Sigmoid colon (tissue), 4 donors: ENCODE results near the gene FARSA.

Experiments
- EP300 ChIP-seq, 4 donors: sonication (generic); formaldehyde crosslinking; IDR thresholded peaks; one replicate each; pipeline ENCODE4 v1.6.1; 2017; ENCODE audit warnings: antibody characterized with exemption in 4 of 4
- POLR2AphosphoS5 ChIP-seq, 4 donors: sonication (generic); formaldehyde crosslinking; IDR thresholded peaks; one replicate each; pipeline ENCODE4 v1.6.1; 2017; ENCODE audit warnings: antibody characterized with exemption in 4 of 4
- TF ChIP-seq, protein P1 (sequence below), 4 experiments: fragments of 450-650 bp in 3 of 4; fragments of 200-600 bp in 1 of 4; IDR thresholded peaks; one replicate each; pipeline ENCODE4 v1.5.1; 2016 to 2019; ENCODE audit warnings: antibody characterized with exemption in 4 of 4, mild to moderate bottlenecking in 3 of 4, moderate library complexity in 2 of 4

DNA sequence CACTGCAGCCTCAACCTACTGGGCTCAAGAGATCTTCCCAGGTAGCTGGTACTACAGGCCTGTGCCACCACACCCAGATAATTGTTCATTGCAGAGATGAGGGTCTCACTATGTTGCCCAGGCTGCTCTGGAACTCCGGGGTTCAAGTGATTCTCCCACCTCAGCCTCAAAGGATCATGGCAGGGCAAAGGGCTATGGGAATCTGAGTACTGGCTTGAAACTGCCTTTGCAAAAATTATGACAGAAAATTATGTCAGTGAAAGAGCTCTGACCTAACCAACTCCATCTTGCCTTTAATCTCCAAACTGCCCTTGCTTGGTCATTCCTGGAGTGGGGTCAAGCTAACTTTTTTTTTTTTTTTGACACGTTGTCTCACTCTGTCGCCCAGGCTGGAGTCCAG is 50.9 kb downstream of the FARSA start:
- TF ChIP-seq EP300 (IDR thresholded peaks at IDR 0.05) = no peak
- no peak for TF ChIP-seq POLR2AphosphoS5 (IDR thresholded peaks at IDR 0.05)
- TF ChIP-seq, protein P1, sequence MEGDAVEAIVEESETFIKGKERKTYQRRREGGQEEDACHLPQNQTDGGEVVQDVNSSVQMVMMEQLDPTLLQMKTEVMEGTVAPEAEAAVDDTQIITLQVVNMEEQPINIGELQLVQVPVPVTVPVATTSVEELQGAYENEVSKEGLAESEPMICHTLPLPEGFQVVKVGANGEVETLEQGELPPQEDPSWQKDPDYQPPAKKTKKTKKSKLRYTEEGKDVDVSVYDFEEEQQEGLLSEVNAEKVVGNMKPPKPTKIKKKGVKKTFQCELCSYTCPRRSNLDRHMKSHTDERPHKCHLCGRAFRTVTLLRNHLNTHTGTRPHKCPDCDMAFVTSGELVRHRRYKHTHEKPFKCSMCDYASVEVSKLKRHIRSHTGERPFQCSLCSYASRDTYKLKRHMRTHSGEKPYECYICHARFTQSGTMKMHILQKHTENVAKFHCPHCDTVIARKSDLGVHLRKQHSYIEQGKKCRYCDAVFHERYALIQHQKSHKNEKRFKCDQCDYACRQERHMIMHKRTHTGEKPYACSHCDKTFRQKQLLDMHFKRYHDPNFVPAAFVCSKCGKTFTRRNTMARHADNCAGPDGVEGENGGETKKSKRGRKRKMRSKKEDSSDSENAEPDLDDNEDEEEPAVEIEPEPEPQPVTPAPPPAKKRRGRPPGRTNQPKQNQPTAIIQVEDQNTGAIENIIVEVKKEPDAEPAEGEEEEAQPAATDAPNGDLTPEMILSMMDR (IDR thresholded peaks at IDR 0.05) = no peak
